NB4 (cell line): Measurements from ENCODE around the gene IL17RC.

ENCODE experiments used
- POLR2A ChIP-seq: IDR thresholded peaks from 2 replicates; pipeline ENCODE4 v1.6.1; 2011; ENCODE audit warnings: mild to moderate bottlenecking; ENCODE audit not compliant: insufficient read length; ENCODE audit errors: extremely low read depth
- TF ChIP-seq, protein P1 (sequence below): IDR thresholded peaks from 2 replicates; pipeline ENCODE4 v1.6.1; 2011; ENCODE audit warnings: low read depth, low read length
- TF ChIP-seq, protein P2 (sequence below): IDR thresholded peaks from one replicate; pipeline ENCODE4 v1.5.1; 2012; ENCODE audit warnings: low read depth, low read length

DNA sequence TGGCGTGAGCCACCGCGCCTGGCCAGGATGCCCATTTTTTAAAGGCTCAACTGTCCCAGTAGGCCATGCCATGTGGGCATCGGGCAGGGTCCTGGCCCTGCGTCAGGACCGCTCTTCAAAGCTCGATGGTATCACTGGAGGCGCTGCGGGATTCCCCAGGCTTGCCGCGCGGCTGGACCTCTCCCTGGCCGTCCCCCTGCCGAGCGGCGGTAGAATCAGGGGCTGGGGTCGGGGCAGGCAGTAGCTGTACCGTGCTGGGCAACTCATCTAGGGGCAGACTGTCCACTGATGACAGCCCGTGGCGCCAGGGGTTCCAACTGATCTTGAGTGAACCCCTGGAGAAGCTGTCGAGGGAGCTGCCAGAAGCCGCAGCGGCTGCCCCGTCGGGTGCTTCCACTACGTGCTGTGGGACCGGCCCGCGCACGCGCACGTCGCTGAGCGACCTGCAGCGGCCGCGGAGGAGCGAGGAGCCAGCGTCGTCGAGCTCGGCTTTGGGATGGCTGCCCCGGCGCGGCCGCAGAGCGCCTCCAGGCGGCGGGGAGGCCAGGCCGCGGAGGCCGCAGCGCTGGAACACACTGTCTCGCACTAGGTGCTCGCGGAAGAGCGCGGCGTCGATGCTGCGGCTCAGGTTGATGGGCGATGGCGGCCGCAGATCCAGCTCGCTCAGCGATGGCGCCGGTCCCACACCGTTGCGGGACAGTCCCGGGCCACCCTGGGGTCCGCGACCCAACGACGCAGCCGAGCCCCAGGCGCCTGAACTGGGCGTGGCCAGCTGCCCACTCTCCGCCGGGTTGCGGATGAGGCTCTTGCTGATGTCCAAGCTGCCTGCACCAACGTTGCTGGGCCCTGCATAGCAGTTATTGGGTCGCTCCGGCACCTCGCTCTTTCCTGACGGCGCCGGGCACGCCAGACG lies 29.5 kb downstream of the IL17RC start:
- TF ChIP-seq, protein P1, sequence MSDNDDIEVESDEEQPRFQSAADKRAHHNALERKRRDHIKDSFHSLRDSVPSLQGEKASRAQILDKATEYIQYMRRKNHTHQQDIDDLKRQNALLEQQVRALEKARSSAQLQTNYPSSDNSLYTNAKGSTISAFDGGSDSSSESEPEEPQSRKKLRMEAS: peak; percentile 58
- peak; percentile 72 for TF ChIP-seq POLR2A
- TF ChIP-seq, protein P2, sequence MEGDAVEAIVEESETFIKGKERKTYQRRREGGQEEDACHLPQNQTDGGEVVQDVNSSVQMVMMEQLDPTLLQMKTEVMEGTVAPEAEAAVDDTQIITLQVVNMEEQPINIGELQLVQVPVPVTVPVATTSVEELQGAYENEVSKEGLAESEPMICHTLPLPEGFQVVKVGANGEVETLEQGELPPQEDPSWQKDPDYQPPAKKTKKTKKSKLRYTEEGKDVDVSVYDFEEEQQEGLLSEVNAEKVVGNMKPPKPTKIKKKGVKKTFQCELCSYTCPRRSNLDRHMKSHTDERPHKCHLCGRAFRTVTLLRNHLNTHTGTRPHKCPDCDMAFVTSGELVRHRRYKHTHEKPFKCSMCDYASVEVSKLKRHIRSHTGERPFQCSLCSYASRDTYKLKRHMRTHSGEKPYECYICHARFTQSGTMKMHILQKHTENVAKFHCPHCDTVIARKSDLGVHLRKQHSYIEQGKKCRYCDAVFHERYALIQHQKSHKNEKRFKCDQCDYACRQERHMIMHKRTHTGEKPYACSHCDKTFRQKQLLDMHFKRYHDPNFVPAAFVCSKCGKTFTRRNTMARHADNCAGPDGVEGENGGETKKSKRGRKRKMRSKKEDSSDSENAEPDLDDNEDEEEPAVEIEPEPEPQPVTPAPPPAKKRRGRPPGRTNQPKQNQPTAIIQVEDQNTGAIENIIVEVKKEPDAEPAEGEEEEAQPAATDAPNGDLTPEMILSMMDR: peak; percentile 70
